HUES48 (cell line): ENCODE results near the gene NRG4.
"Not testable (repeated sequence)": the region's sequence is repeated elsewhere in the genome, so short reads cannot be mapped to it uniquely, and the experiment has no call there.

Experiments
- H3K27ac ChIP-seq: one replicate; pipeline ENCODE4 v1.7.0; 2013; ENCODE audit warnings: low read depth, low read length, inconsistent platforms
- H3K27me3 ChIP-seq: 2 replicates; pipeline ENCODE4 v1.6.1; 2013; ENCODE audit warnings: mild to moderate bottlenecking, low read length; ENCODE audit not compliant: control insufficient read depth, insufficient read depth
- H3K36me3 ChIP-seq: 2 replicates; pipeline ENCODE4 v1.6.1; 2013; ENCODE audit warnings: low read length; ENCODE audit not compliant: control insufficient read depth, insufficient read depth
- H3K4me1 ChIP-seq: 2 replicates; pipeline ENCODE4 v1.6.1; 2013; ENCODE audit warnings: mild to moderate bottlenecking, low read length; ENCODE audit not compliant: control insufficient read depth, insufficient read depth
- H3K4me3 ChIP-seq: 2 replicates; pipeline ENCODE4 v1.5.1; 2013; ENCODE audit warnings: mild to moderate bottlenecking, low read depth, low read length
- H3K9ac ChIP-seq: 2 replicates; pipeline ENCODE4 v1.6.1; 2013; ENCODE audit warnings: mild to moderate bottlenecking, low read depth, low read length, moderate library complexity
- H3K9me3 ChIP-seq: 2 replicates; pipeline ENCODE4 v1.6.1; 2013; ENCODE audit warnings: low read length; ENCODE audit not compliant: control insufficient read depth, insufficient read depth

The NRG4 gene

DNA sequence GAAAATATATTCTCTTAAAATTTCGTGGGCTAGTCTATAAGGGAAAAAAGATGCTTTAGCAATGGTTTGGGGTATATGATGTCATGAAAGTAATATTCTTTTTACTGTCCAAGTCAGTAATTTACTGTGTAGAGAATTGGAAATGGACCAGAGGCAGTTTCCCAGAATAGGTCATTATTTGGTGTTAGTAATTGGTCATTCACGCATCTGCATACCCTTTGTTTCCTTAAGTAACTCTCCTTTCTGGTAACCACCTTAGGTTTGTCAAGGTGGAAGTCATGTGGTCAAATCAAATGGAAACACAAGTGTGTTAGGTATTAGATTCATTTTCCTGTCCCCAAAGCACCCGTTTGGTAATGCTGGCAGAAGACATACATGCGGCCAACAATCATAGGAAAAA is 84.6 kb downstream of the NRG4 start:
- peaks cover 15% of the 10 kb centered on the region for H3K4me1 ChIP-seq
- no peak overlapping the region for H3K9ac ChIP-seq
- H3K36me3 ChIP-seq, result peaks cover 53% of the 10 kb centered on the region
- H3K27me3 ChIP-seq, result no peaks in the 10 kb centered on the region
- no peaks in the 10 kb centered on the region for H3K9me3 ChIP-seq
- H3K4me3 ChIP-seq, result no peak overlapping the region
- no peak overlapping the region for H3K27ac ChIP-seq

DNA sequence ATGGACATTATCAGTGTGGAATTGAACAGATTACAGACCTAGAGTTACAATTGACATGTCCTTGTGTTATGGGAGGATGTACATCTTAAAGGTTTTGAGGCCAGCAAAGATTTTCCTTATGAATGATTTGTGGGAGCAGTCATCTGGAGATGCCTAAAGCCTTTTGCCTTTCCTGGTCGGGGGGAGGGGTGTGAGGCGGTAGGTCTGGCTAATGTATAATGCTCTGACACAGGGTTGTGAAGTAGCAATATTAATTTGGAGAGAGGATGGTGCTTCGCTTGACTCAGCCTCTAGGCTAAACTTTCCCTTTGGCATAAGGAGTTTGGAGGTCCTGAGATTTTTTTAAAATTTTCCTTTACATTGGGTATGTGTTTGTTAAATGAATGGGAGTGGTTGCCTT is 85.3 kb downstream of the NRG4 start:
- no peak overlapping the region for H3K27ac ChIP-seq
- no peaks in the 10 kb centered on the region for H3K27me3 ChIP-seq
- peaks cover 15% of the 10 kb centered on the region for H3K4me1 ChIP-seq
- no peak overlapping the region for H3K9ac ChIP-seq
- H3K9me3 ChIP-seq, result no peaks in the 10 kb centered on the region
- no peak overlapping the region for H3K4me3 ChIP-seq
- H3K36me3 ChIP-seq, result peaks cover 53% of the 10 kb centered on the region

DNA sequence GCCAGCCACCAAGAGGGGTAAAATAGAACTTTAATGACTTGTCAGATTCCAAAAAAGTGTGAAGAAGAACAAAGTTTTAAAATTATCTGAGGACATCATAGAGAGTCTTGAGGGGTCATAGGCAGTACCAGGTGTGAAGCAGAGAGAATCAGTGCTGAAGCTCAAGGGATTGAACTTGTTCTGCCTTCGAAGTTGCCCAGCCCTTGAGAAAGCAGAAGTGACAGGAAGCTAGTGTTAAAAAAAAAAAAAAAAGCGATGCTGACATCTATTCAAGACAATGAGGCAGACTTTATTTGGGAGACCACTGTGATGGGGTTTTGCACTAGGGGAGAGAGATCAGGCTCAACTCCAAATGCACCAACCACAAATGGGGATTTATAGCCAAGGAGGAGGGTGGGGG is 86.8 kb downstream of the NRG4 start:
- Histone ChIP-seq H3K27me3 (no peaks in the 10 kb centered on the region), H3K4me3 (no peak overlapping the region), H3K9me3 (no peaks in the 10 kb centered on the region), H3K9ac (no peak overlapping the region), H3K27ac (no peak overlapping the region), H3K4me1 (peaks cover 15% of the 10 kb centered on the region), H3K36me3 (peaks cover 48% of the 10 kb centered on the region)

DNA sequence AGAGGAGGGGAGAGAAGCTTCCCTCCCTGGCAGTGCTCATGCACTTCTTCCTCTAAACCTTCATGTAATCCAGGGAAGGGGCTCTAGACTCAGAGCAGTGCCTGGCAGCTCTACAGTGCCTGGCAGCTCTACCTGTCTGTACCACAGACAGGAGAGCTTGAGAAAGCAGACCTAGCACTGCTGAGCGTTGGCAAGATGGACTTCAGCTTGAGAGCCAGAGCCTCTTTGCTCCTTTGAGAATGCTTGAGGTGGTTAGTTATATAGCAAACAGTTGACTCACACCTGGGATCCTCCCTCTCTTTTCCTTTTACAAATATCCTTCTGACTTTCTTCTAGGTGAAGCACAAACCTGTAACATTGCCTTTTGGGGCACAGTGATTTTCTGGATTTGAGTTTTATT is 87.6 kb downstream of the NRG4 start:
- Histone ChIP-seq H3K36me3 (peaks cover 48% of the 10 kb centered on the region), H3K9me3 (no peaks in the 10 kb centered on the region), H3K4me1 (peaks cover 15% of the 10 kb centered on the region), H3K27ac (no peak overlapping the region), H3K9ac (no peak overlapping the region), H3K27me3 (no peaks in the 10 kb centered on the region), H3K4me3 (no peak overlapping the region)

DNA sequence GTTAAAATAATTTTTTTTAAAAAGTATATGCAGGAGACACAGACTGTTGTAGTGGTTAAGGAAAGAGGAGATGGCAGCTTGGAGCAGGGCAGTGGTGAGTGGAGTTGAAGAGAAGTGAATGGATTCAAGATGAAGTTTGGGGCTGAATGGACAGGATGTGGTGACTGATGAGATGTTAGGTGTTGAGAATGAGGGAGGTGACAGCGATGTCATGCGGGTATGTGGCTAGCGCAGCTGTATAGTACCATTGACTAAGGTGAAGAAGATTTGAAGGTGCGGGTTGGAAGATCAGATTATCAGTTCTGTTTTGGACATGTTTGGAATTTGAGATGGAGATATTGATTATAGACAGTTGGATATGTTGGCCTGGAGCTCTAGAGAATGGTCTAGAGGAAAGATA is 88.5 kb downstream of the NRG4 start:
- H3K27ac ChIP-seq, result no peak overlapping the region

DNA sequence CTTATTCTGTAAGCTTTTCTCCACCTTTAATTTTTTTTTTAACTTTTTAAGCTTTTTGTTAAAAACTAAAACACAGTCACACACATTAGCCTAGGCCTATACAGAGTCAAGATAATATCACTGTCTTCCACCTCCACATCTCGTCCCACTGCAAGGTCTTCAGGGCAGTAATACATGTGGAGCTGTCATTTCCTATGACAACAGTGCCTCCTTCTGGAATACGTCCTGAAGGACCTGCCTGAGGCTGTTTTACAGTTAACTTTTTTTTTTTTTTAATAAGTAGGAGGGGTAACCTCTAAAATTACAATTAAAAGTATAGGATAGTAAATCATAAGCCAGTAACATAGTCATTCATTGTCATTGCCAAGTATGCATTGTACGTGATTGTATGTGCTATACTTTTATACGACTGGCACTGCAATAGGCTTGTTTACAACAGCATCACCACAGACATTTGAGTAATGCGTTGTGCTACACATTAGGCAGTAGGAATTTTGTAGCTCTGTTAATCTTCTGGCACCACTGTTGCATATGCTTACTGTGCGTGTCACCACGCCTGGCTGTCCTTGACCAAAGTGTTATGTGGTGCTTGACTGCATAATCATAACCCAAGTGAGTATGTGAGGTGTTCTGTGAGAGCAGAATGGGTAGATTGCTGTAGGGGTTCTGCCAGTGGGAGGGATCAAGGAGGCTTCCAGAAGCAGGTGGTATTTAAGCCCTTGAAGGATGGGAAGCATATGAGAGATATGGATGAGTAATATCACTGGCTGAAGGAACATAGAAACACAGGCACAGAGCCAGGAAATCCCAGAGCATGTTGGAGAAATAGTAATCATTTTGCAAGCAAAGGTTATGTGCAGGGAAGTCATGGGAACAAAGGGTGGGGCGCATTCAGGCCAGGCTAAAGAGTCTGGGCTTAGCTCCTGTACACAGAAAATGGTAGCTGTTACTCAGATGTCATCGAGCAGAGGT is 90.2 kb downstream of the NRG4 start:
- Histone ChIP-seq H3K9me3 (no peaks in the 10 kb centered on the region), H3K27ac (no peak overlapping the region), H3K4me3 (no peak overlapping the region), H3K27me3 (no peaks in the 10 kb centered on the region), H3K36me3 (peaks cover 73% of the 10 kb centered on the region), H3K9ac (no peak overlapping the region), H3K4me1 (peaks cover 10% of the 10 kb centered on the region)

More for the DNA sequence above, 88.5 kb downstream of the NRG4 start:
- peaks cover 15% of the 10 kb centered on the region for H3K4me1 ChIP-seq
- peaks cover 55% of the 10 kb centered on the region for H3K36me3 ChIP-seq
- no peak overlapping the region for H3K4me3 ChIP-seq
- H3K27me3 ChIP-seq, result no peaks in the 10 kb centered on the region
- H3K9me3 ChIP-seq, result no peaks in the 10 kb centered on the region
- H3K9ac ChIP-seq, result no peak overlapping the region

DNA sequence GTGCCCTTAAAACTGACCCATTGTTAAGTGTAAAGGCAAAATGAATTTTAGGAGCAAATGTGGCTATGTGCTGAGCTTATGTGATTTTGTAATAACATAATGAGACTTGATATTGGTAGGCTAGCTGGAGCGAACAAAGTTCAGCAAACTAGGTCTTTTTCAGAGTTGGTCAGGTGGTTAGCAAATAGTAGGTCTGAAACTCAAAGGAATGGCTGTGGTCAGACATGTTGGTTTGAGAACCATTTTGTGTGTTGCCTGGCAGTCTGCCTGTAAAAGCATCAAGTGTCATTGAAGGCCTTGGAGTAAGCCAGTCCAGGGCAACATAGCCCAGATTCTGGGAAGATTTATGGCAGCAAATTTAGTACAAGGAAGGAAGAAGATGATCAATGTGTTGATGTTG is 92.1 kb downstream of the NRG4 start:
- H3K9ac ChIP-seq, result no peak overlapping the region
- H3K4me1 ChIP-seq, result no peaks in the 10 kb centered on the region
- H3K27me3 ChIP-seq, result no peaks in the 10 kb centered on the region
- H3K9me3 ChIP-seq, result no peaks in the 10 kb centered on the region
- H3K27ac ChIP-seq, result no peak overlapping the region
- H3K4me3 ChIP-seq, result no peak overlapping the region
- peaks cover 80% of the 10 kb centered on the region for H3K36me3 ChIP-seq

DNA sequence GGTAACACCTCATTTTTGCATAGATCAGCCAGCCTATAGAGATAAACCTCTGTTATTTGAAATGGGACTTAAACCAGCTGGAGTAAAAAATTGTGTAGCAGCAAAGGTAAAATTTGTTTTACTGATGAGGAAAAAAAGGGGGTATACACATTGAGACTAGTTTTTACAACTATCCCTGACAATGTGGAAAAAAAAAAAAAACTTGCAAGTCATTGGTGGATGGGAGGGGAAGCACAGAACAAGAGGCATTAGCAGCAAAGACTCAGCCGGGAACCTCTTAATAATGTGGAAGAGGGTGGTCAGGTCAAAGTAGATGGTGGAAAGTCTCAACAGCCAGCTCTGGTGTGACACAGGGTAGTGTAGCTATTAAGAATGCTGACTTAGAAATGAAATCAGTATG is 94.1 kb downstream of the NRG4 start:
- H3K4me1 ChIP-seq, result no peaks in the 10 kb centered on the region
- no peak overlapping the region for H3K4me3 ChIP-seq
- no peaks in the 10 kb centered on the region for H3K27me3 ChIP-seq
- no peaks in the 10 kb centered on the region for H3K9me3 ChIP-seq
- peaks cover 90% of the 10 kb centered on the region for H3K36me3 ChIP-seq
- H3K9ac ChIP-seq, result no peak overlapping the region
- no peak overlapping the region for H3K27ac ChIP-seq

DNA sequence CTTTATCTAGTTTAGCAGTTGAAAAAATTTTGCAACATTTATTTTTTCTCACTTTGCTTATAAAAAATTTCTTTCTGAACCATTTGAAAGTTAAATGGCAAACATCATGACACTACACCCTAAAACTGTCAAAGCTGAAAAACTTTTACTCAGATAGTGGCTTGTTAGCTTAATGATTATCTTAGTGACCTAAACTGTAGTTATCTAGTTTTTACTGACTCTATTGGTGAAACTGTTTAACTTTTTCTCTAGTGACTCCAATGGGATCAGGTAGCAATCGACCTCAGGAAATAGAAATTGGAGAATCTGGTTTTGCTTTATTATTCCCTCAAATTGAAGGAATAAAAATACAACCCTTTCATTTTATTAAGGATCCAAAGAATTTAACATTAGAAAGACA is 95.2 kb downstream of the NRG4 start:
- Histone ChIP-seq H3K27ac (no peak overlapping the region), H3K9ac (no peak overlapping the region), H3K4me3 (no peak overlapping the region), H3K36me3 (peaks cover 81% of the 10 kb centered on the region), H3K4me1 (no peaks in the 10 kb centered on the region), H3K27me3 (no peaks in the 10 kb centered on the region), H3K9me3 (no peaks in the 10 kb centered on the region)

DNA sequence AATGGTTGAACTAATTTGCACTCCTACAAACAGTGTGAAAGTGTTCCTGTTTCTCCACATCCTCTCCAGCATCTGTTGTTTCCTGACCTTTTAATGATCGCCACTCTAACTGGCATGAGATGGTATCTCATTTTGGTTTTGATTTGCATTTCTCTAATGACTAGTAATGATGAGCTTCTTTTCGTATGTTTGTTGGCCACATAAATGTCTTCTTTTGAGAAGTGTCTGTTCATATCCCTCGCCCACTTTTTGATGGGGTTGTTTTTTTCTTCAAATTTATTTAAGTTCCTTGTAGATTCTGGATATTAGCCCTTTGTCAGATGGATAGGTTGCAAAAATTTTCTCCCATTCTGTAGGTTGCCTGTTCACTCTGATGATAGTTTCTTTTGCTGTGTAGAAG is 101.9 kb downstream of the NRG4 start:
- peaks cover 69% of the 10 kb centered on the region for H3K36me3 ChIP-seq
- not testable (repeated sequence) for H3K27ac ChIP-seq, H3K9me3 ChIP-seq, H3K4me3 ChIP-seq, H3K27me3 ChIP-seq, H3K4me1 ChIP-seq, H3K9ac ChIP-seq

DNA sequence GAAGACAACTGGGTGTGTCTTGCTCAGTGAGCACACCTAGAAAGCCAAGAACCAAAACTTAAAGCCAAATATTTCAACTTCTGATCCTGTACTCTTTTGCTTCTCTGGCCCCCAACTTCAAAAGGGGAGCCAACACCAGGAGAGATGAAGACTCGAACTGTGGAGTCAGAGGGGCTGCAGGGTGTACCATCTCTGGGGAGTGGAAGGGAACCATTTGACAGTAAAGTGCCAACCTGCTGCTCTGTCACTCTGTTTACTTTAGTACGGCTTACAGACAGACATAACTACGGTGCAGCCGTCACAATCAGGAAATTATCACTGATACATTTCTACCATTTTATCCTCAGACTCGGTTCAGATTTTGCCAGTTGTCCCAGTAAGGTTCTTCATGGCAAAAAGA is 107.0 kb downstream of the NRG4 start:
- no peak overlapping the region for H3K27ac ChIP-seq
- H3K27me3 ChIP-seq, result no peaks in the 10 kb centered on the region
- H3K4me1 ChIP-seq, result peaks cover 20% of the 10 kb centered on the region
- no peak overlapping the region for H3K9ac ChIP-seq
- peaks cover 59% of the 10 kb centered on the region for H3K36me3 ChIP-seq
- H3K9me3 ChIP-seq, result no peaks in the 10 kb centered on the region
- H3K4me3 ChIP-seq, result peak overlapping the region; percentile 30; the same call in 1 of the 2 replicates
